ENCODE data around the gene ERBB3. TPM values are rescaled to one million over a fixed set of nuclear protein-coding genes. Genes with fewer than 3 reads are reported as not detected.
"Not testable (repeated sequence)": the region's sequence is repeated elsewhere in the genome, so short reads cannot be mapped to it uniquely, and the experiment has no call there.

ERBB3 gene
- total RNA-seq, 2 donors from 2014 or later, result 1.1 to 3.2 TPM

DNA sequence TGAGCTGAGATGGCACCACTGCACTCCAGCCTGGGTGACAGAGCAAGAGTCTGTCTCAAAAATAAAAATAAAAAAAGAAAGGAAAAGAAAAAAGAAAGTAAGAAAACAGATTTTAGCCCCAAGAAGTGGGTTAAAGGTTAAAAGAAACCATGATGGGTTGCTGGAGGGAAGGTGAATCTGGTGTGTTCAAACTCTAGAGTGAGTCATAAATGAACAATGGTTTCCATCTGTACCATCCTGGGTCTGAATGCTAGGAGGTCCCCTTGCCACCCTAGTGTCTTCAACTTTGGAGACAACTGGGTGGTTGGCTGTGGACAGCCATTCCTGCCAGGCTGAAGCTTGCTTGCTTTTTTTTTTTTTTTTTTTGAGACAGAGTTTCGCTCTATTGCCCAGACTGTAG lies 39.8 kb upstream of the ERBB3 start:
- H3K27ac ChIP-seq, result no peak overlapping the region
- peaks cover 18% of the 10 kb centered on the region for H3K36me3 ChIP-seq
- H3K4me1 ChIP-seq (ENCODE audit: control insufficient read depth in 1 of 2, low read depth in 2 of 2), result peaks cover 14 to 21% of the 10 kb centered on the region in 2 donors
- no peaks in the 10 kb centered on the region for H3K9me3 ChIP-seq
- H3K27me3 ChIP-seq (replicated peaks; ENCODE audit: insufficient read depth), result no peaks in the 10 kb centered on the region
- ATAC-seq (ENCODE audit: insufficient number of reproducible peaks, low FRiP score, low read depth), result no peak
- no peak overlapping the region for H3K4me3 ChIP-seq
- DNase-seq (ENCODE audit: low spot score), result no peak
- TF ChIP-seq, protein P1, sequence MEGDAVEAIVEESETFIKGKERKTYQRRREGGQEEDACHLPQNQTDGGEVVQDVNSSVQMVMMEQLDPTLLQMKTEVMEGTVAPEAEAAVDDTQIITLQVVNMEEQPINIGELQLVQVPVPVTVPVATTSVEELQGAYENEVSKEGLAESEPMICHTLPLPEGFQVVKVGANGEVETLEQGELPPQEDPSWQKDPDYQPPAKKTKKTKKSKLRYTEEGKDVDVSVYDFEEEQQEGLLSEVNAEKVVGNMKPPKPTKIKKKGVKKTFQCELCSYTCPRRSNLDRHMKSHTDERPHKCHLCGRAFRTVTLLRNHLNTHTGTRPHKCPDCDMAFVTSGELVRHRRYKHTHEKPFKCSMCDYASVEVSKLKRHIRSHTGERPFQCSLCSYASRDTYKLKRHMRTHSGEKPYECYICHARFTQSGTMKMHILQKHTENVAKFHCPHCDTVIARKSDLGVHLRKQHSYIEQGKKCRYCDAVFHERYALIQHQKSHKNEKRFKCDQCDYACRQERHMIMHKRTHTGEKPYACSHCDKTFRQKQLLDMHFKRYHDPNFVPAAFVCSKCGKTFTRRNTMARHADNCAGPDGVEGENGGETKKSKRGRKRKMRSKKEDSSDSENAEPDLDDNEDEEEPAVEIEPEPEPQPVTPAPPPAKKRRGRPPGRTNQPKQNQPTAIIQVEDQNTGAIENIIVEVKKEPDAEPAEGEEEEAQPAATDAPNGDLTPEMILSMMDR (IDR thresholded peaks at IDR 0.05), result no peak

GRCh38 chr12:56040963-56041551 lies 38.9 kb upstream of the ERBB3 start:
- TF ChIP-seq, protein P1 (IDR thresholded peaks at IDR 0.05), result no peak
- DNase-seq (ENCODE audit: low spot score) (no peak), ATAC-seq (ENCODE audit: insufficient number of reproducible peaks, low FRiP score, low read depth) (no peak)
- Histone ChIP-seq H3K27ac (peak overlapping the region; percentile 92 to 99), H3K4me1 (ENCODE audit: control insufficient read depth in 1 of 2, low read depth in 2 of 2) (peaks cover 14 to 21% of the 10 kb centered on the region in 2 donors), H3K9me3 (no peaks in the 10 kb centered on the region), H3K36me3 (peaks cover 21% of the 10 kb centered on the region), H3K27me3 (replicated peaks; ENCODE audit: insufficient read depth) (no peaks in the 10 kb centered on the region), H3K4me3 (peak overlapping the region; percentile 82)

GRCh38 chr12:56041552-56042429 lies 38.2 kb upstream of the ERBB3 start, which contains the start of gene RPS26:
Gene RPS26, plus strand, starts transcription at chr12:56041918. Its CDS starts 249 bp downstream, at chr12:56042167.
- Histone ChIP-seq H3K27me3 (replicated peaks; ENCODE audit: insufficient read depth) (no peaks in the 10 kb centered on the region), H3K4me3 (peak within 1 kb of the TSS; percentile 82), H3K36me3 (peaks cover 21% of the 10 kb centered on the region), H3K9me3 (no peaks in the 10 kb centered on the region), H3K4me1 (ENCODE audit: control insufficient read depth in 1 of 2, low read depth in 2 of 2) (peaks cover 14 to 21% of the 10 kb centered on the region in 2 donors), H3K27ac (peak within 1 kb of the TSS; percentile 92 to 99)
- TF ChIP-seq, protein P1 (IDR thresholded peaks at IDR 0.05), result peak; percentile 29
- DNase-seq (ENCODE audit: low spot score) (peak; percentile 93), ATAC-seq (ENCODE audit: insufficient number of reproducible peaks, low FRiP score, low read depth) (peak; percentile 99)

DNA sequence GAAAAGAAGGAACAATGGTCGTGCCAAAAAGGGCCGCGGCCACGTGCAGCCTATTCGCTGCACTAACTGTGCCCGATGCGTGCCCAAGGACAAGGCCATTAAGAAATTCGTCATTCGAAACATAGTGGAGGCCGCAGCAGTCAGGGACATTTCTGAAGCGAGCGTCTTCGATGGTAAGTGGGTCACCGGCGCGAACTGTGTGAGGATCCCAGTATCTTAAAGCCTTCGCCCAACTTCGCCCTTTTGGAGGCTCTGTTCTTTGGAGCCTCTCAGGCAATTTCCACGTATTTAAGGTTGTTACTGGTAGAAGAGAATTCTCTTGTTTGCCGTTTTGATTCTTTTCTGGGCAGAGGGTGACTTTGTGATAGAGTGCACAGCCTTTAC lies 37.5 kb upstream of the ERBB3 start:
- not testable (repeated sequence) for H3K9me3 ChIP-seq; H3K27me3 ChIP-seq (replicated peaks; ENCODE audit: insufficient read depth); ATAC-seq (ENCODE audit: insufficient number of reproducible peaks, low FRiP score, low read depth); DNase-seq (ENCODE audit: low spot score)
- peak overlapping the region; percentile 92 to 99 for H3K27ac ChIP-seq
- H3K4me1 ChIP-seq (ENCODE audit: control insufficient read depth in 1 of 2, low read depth in 2 of 2), result peaks cover 14 to 21% of the 10 kb centered on the region in 2 donors
- peaks cover 21% of the 10 kb centered on the region for H3K36me3 ChIP-seq
- peak overlapping the region; percentile 82 for H3K4me3 ChIP-seq

GRCh38 chr12:56042843-56043242 lies 37.1 kb upstream of the ERBB3 start:
- Histone ChIP-seq H3K4me1 (ENCODE audit: control insufficient read depth in 1 of 2, low read depth in 2 of 2) (peaks cover 14 to 21% of the 10 kb centered on the region in 2 donors), H3K27ac (peak overlapping the region; percentile 92 to 99)

More at GRCh38 chr12:56042843-56043242, 37.1 kb upstream of the ERBB3 start:
- DNase-seq (ENCODE audit: low spot score) (no peak), ATAC-seq (ENCODE audit: insufficient number of reproducible peaks, low FRiP score, low read depth) (no peak)
- TF ChIP-seq, protein P1 (IDR thresholded peaks at IDR 0.05), result no peak
- H3K27me3 ChIP-seq (replicated peaks; ENCODE audit: insufficient read depth), result no peaks in the 10 kb centered on the region
- H3K4me3 ChIP-seq, result peak overlapping the region; percentile 82
- H3K36me3 ChIP-seq, result peaks cover 21% of the 10 kb centered on the region
- no peaks in the 10 kb centered on the region for H3K9me3 ChIP-seq

Measured in thoracic aorta (tissue), 2 donors.